Uterus (tissue), 4 donors: ENCODE results near the gene PDE4B. TPM values are rescaled to one million over a fixed set of nuclear protein-coding genes. Genes with fewer than 3 reads are reported as not detected.

Experiments used
- DNase-seq, 2 donors: peaks; one replicate each; pipeline ENCODE4 v3.0.0-alpha.2; 2019 to 2020
- H3K27ac ChIP-seq, 2 donors: fragments of 200-600 bp; sonication (generic); 1 replicate in 1 of 2; 2 replicates in 1 of 2; pipeline ENCODE4 v1.5.1; 2016 to 2018
- H3K27me3 ChIP-seq, 2 donors: fragments of 200-600 bp; sonication (generic); one replicate each; pipeline ENCODE4 v1.5.1; 2018 to 2019; ENCODE audit warnings: control low read depth in 1 of 2
- H3K36me3 ChIP-seq, 2 donors: fragments of 200-600 bp; sonication (generic); one replicate each; pipeline ENCODE4 v1.5.1; 2019; ENCODE audit warnings: control low read depth in 1 of 2
- H3K4me1 ChIP-seq, 2 donors: fragments of 200-600 bp; sonication (generic); one replicate each; pipeline ENCODE4 v1.5.1; 2018 to 2019; ENCODE audit warnings: control low read depth in 1 of 2
- H3K4me3 ChIP-seq, 2 donors: fragments of 200-600 bp; sonication (generic); 1 replicate in 1 of 2; 2 replicates in 1 of 2; pipeline ENCODE4 v1.5.1; 2018 to 2019; ENCODE audit warnings: mild to moderate bottlenecking in 1 of 2
- H3K9me3 ChIP-seq, 2 donors: fragments of 200-600 bp; sonication (generic); one replicate each; pipeline ENCODE4 v1.5.1; 2019; ENCODE audit warnings: control low read depth in 1 of 2
- CTCF ChIP-seq, 4 experiments: fragments of 200-600 bp in 2 of 4; fragments of 450-650 bp in 2 of 4; sonication (generic) in 2 of 4; IDR thresholded peaks; one replicate each; pipeline ENCODE4 v1.5.1; 2016 to 2019; ENCODE audit warnings: antibody characterized with exemption in 4 of 4, mild to moderate bottlenecking in 2 of 4, moderate library complexity in 1 of 4
- POLR2A ChIP-seq, 2 donors: fragments of 450-650 bp; IDR thresholded peaks; one replicate each; pipeline ENCODE4 v1.6.1; 2016; ENCODE audit warnings: antibody characterized with exemption in 2 of 2, mild to moderate bottlenecking in 1 of 2, moderate library complexity in 1 of 2
- intact Hi-C: fragments of 100-400 bp; cut with DNase I; formaldehyde crosslinking; loops from one replicate; pipeline ENCODE4 v1.15.1; 2023; ENCODE audit warnings: low total_unique reads
- total RNA-seq, 4 donors: library from RNA; depleted of rRNA in 3 of 4; stranded (reverse); fragments of >200 nt in 3 of 4; gene quantifications; one replicate each; pipeline versions ENCODE4 v1.1.0 to v1.2.4, GENCODE V29; 2014 to 2023
- donor health status: DM: yes; HTN: yes; CAD: no.

The PDE4B gene
- total RNA-seq, 4 donors from 2014 or later, result 6.9 to 22.9 (median 17.8) TPM

DNA sequence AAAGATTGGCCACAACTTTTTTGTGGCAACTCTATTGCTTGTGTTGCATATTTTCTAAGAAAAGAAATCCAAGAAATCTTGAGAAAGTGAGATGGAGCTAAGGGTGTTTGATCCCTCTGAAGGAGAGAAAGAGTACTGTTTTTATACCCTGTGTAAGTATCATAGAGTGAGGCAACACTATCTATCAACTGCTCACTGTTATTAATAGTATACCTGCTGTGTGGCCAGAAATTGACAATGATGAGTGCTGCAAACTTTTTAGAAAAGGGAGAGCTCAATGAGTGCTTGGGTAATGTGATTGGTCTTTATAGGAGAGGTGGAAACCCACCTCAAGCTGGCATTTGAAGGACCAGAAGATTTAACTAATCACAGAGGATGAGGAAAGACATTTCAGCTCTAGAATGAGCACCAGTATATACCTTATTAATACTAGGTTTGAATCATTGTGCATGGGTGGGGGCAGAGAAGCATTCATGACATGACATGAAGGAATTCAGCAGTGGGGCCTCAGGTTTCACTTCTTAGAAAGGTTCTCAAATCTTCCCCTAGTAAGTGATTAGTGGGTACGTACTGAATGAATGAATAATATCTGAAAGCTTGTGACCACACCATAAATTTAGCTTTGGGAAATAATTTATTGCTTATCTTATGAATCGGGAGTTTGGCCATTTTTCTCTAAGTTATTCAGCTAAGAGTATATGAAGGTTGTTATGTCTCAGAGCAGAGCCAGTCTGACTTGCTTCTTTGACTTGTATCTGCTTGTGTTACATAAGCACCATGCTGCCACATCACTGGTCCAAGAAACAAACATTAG is 572.1 kb downstream of the PDE4B start:
- H3K9me3 ChIP-seq, result no peaks in the 10 kb centered on the region
- no peaks in the 10 kb centered on the region for H3K36me3 ChIP-seq
- no peaks in the 10 kb centered on the region for H3K27me3 ChIP-seq
- no peak overlapping the region for H3K27ac ChIP-seq
- no peak for TF ChIP-seq CTCF (IDR thresholded peaks at IDR 0.05)
- no peak for TF ChIP-seq POLR2A (IDR thresholded peaks at IDR 0.05)
- H3K4me3 ChIP-seq, result no peak overlapping the region
- H3K4me1 ChIP-seq, result no peaks in the 10 kb centered on the region
- DNase-seq, result no peak
- intact Hi-C loops, result no loop called here

- Histone ChIP-seq H3K27me3 (no peaks in the 10 kb centered on the region), H3K4me1 (no peaks in the 10 kb centered on the region), H3K4me3 (no peak overlapping the region), H3K9me3 (no peaks in the 10 kb centered on the region), H3K36me3 (no peaks in the 10 kb centered on the region), H3K27ac (no peak overlapping the region)
- TF ChIP-seq CTCF (IDR thresholded peaks at IDR 0.05) (no peak), POLR2A (IDR thresholded peaks at IDR 0.05) (no peak)
- DNase-seq, result no peak
- intact Hi-C loops, result no loop called here
These were observed 572.9 kb downstream of the PDE4B start for GRCh38 chr1:66365635-66366034.

DNA sequence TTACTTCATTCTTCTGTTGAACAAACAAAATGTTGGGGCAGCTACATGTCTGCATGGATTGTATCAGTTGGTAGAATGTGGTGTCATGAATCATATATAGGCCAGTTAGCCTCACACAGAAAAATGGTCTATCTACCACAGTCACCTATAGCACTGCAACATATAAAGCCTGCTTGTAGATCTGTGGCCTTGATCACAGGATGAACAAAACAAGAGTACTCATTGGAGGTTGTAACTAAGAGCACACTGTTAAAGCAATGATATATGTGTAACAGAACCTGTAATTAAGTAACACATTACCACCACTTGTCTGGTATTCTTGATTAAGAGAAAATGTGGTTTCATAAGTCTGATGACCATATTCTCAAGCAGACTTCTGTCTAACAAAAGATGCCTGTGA is 573.9 kb downstream of the PDE4B start:
- intact Hi-C loops, result no loop called here
- TF ChIP-seq POLR2A (IDR thresholded peaks at IDR 0.05) (no peak), CTCF (IDR thresholded peaks at IDR 0.05) (no peak)
- Histone ChIP-seq H3K27ac (no peak overlapping the region), H3K4me3 (no peak overlapping the region), H3K36me3 (no peaks in the 10 kb centered on the region), H3K9me3 (no peaks in the 10 kb centered on the region), H3K4me1 (no peaks in the 10 kb centered on the region), H3K27me3 (no peaks in the 10 kb centered on the region)
- DNase-seq, result no peak

GRCh38 chr1:66367369-66367768 is 574.7 kb downstream of the PDE4B start:
- Histone ChIP-seq H3K36me3 (no peaks in the 10 kb centered on the region), H3K9me3 (no peaks in the 10 kb centered on the region), H3K4me1 (no peaks in the 10 kb centered on the region), H3K4me3 (no peak overlapping the region), H3K27me3 (no peaks in the 10 kb centered on the region), H3K27ac (no peak overlapping the region)
- DNase-seq, result no peak
- TF ChIP-seq CTCF (IDR thresholded peaks at IDR 0.05) (no peak), POLR2A (IDR thresholded peaks at IDR 0.05) (no peak)
- intact Hi-C loops, result no loop called here

- Histone ChIP-seq H3K9me3 (no peaks in the 10 kb centered on the region), H3K27me3 (no peaks in the 10 kb centered on the region), H3K27ac (no peak overlapping the region), H3K36me3 (no peaks in the 10 kb centered on the region), H3K4me3 (no peak overlapping the region), H3K4me1 (no peaks in the 10 kb centered on the region)
- intact Hi-C loops, result no loop called here
- DNase-seq, result no peak
- TF ChIP-seq CTCF (IDR thresholded peaks at IDR 0.05) (no peak), POLR2A (IDR thresholded peaks at IDR 0.05) (no peak)
These were observed 575.6 kb downstream of the PDE4B start for GRCh38 chr1:66368261-66368660.
